ENCODE data around the gene CDC42SE1. TPM values are rescaled to one million over a fixed set of nuclear protein-coding genes. Genes with fewer than 3 reads are reported as not detected.

Gene CDC42SE1
- total and polyA plus RNA-seq, 9 of the 15 experiments (the other 6 are each of a cell fraction or from before 2014, with no cell fraction given) = 78.1 to 189 (median 114) TPM

- TF ChIP-seq ARID3B (CRISPR knock-in tag; IDR thresholded peaks at IDR 0.05; ENCODE audit: borderline replicate concordance) (no peak), ZNF384 (IDR thresholded peaks at IDR 0.05; ENCODE audit: low read depth, low read length) (no peak), ATF1 (CRISPR knock-in tag; IDR thresholded peaks at IDR 0.05) (no peak), ATF1 (tag; IDR thresholded peaks at IDR 0.05) (peak; percentile 56), MIER1 (IDR thresholded peaks at IDR 0.05; ENCODE audit: low read depth) (no peak), ESRRB (CRISPR knock-in tag; IDR thresholded peaks at IDR 0.05; ENCODE audit: borderline replicate concordance) (no peak), PTBP1 (IDR thresholded peaks at IDR 0.05; ENCODE audit: low read depth, low read length) (no peak), UBTF (IDR thresholded peaks at IDR 0.05; ENCODE audit: borderline replicate concordance in 1 of 2, low read depth in 2 of 2, low read length in 2 of 2) (0 out of 4 replicates have a peak, but pooled peaks of 1 of the 2 experiments have one; percentile 29), SNAPC5 (CRISPR knock-in tag; IDR thresholded peaks at IDR 0.05) (no peak), DDX20 (tag; IDR thresholded peaks at IDR 0.05; ENCODE audit: low read depth) (no peak), TARDBP (IDR thresholded peaks at IDR 0.05) (no peak), STAT5B (CRISPR knock-in tag; IDR thresholded peaks at IDR 0.05) (no peak), MAFF (IDR thresholded peaks at IDR 0.05; ENCODE audit: low read length) (no peak), ZBTB26 (CRISPR knock-in tag; IDR thresholded peaks at IDR 0.05) (peak; percentile 88; the same call in 1 of the 2 replicates), SMARCA4 (IDR thresholded peaks at IDR 0.05) (peak; percentile 91), NEUROD1 (IDR thresholded peaks at IDR 0.05; ENCODE audit: borderline replicate concordance, low read depth, low read length, partially characterized antibody) (no peak), ZNF143 (CRISPR knock-in tag; IDR thresholded peaks at IDR 0.05) (no peak), TBL1XR1 (IDR thresholded peaks at IDR 0.05; ENCODE audit: low read length in 2 of 2) (peak in 1 of 2 experiments; percentile 32; a peak in 1 of 4 replicates), HDAC6 (IDR thresholded peaks at IDR 0.05; ENCODE audit: low read depth, low read length) (no peak), ZNF347 (CRISPR knock-in tag; IDR thresholded peaks at IDR 0.05; ENCODE audit: low read depth) (no peak), HOMEZ (CRISPR knock-in tag; IDR thresholded peaks at IDR 0.05) (no peak), SNIP1 (IDR thresholded peaks at IDR 0.05; ENCODE audit: low read depth) (no peak), MCM2 (IDR thresholded peaks at IDR 0.05; ENCODE audit: low read depth) (no peak), CBX2 (IDR thresholded peaks at IDR 0.05; ENCODE audit: insufficient read depth, low read length, poor library complexity, severe bottlenecking) (no peak)
Observed at GRCh38 chr1:151054971-151055547, 4.4 kb downstream of the CDC42SE1 start (continued).

Data from K562 (cell line).